Mesothelial cell of epicardium (in vitro differentiated cells): ENCODE results near the gene CLIC3. TPM values are rescaled to one million over a fixed set of nuclear protein-coding genes. Genes with fewer than 3 reads are reported as not detected.

ENCODE experiments used
- DNase-seq, 2 experiments: peaks; one replicate each; pipeline ENCODE4 v3.0.0; 2021; ENCODE audit warnings: low spot score in 2 of 2; ENCODE audit not compliant: unreplicated experiment in 2 of 2
- H3K27ac Mint-ChIP-seq: 2 replicates; pipeline ENCODE4 v1.8.0; 2021; ENCODE audit warnings: mixed read lengths
- H3K27me3 Mint-ChIP-seq: 2 replicates; pipeline ENCODE4 v1.8.0; 2021; ENCODE audit warnings: low read depth, mixed read lengths
- H3K36me3 Mint-ChIP-seq: 2 replicates; pipeline ENCODE4 v1.8.0; 2021; ENCODE audit warnings: mixed read lengths
- H3K4me1 Mint-ChIP-seq: 2 replicates; pipeline ENCODE4 v1.8.0; 2021; ENCODE audit warnings: mixed read lengths
- H3K4me3 Mint-ChIP-seq: 2 replicates; pipeline ENCODE4 v1.8.0; 2021; ENCODE audit warnings: mild to moderate bottlenecking, moderate library complexity, mixed read lengths
- H3K9me3 Mint-ChIP-seq: 2 replicates; pipeline ENCODE4 v1.8.0; 2021; ENCODE audit warnings: mixed read lengths
- CTCF ChIP-seq: fragments of 200-600 bp; sonication (generic); IDR thresholded peaks from one replicate; pipeline ENCODE4 v1.5.0; 2021; ENCODE audit warnings: antibody characterized with exemption; ENCODE audit not compliant: unreplicated experiment
- total RNA-seq: library from RNA; stranded (reverse); gene quantifications from 3 replicates; pipeline ENCODE4 v1.2.1, GENCODE V29; 2021

The CLIC3 gene
- total RNA-seq, 1 donor from 2014 or later: 2.9 TPM

GRCh38 chr9:136955202-136955942 lies 41.0 kb downstream of the CLIC3 start:
- no peak for TF ChIP-seq CTCF
- DNase-seq: no peak
- Mint-ChIP-seq H3K4me3 (no peak overlapping the region), H3K4me1 (peaks cover 2% of the 10 kb centered on the region), H3K36me3 (no peaks in the 10 kb centered on the region), H3K27ac (no peak overlapping the region), H3K27me3 (no peaks in the 10 kb centered on the region), H3K9me3 (peaks cover 8% of the 10 kb centered on the region)

GRCh38 chr9:136954270-136955083 lies 41.9 kb downstream of the CLIC3 start:
- peaks cover 2% of the 10 kb centered on the region for H3K4me1 Mint-ChIP-seq
- peaks cover 8% of the 10 kb centered on the region for H3K9me3 Mint-ChIP-seq
- no peak for TF ChIP-seq CTCF
- no peak for DNase-seq
- no peaks in the 10 kb centered on the region for H3K36me3 Mint-ChIP-seq
- H3K27me3 Mint-ChIP-seq: no peaks in the 10 kb centered on the region
- H3K27ac Mint-ChIP-seq: no peak overlapping the region
- no peak overlapping the region for H3K4me3 Mint-ChIP-seq

- Mint-ChIP-seq H3K27ac (no peak overlapping the region), H3K9me3 (peaks cover 8% of the 10 kb centered on the region), H3K4me1 (peaks cover 2% of the 10 kb centered on the region), H3K36me3 (no peaks in the 10 kb centered on the region), H3K27me3 (no peaks in the 10 kb centered on the region), H3K4me3 (no peak overlapping the region)
- DNase-seq: no peak
- TF ChIP-seq CTCF: no peak
These were observed 42.5 kb downstream of the CLIC3 start for GRCh38 chr9:136953771-136954269.

- no peaks in the 10 kb centered on the region for H3K27me3 Mint-ChIP-seq
- DNase-seq: no peak
- H3K4me1 Mint-ChIP-seq: peaks cover 4% of the 10 kb centered on the region
- H3K4me3 Mint-ChIP-seq: no peak overlapping the region
- no peaks in the 10 kb centered on the region for H3K36me3 Mint-ChIP-seq
- peaks cover 8% of the 10 kb centered on the region for H3K9me3 Mint-ChIP-seq
- TF ChIP-seq CTCF: no peak
- H3K27ac Mint-ChIP-seq: no peak overlapping the region
These were observed 43.2 kb downstream of the CLIC3 start for GRCh38 chr9:136952876-136953770.

- DNase-seq: no peak
- peaks cover 8% of the 10 kb centered on the region for H3K9me3 Mint-ChIP-seq
- no peaks in the 10 kb centered on the region for H3K27me3 Mint-ChIP-seq
- H3K27ac Mint-ChIP-seq: no peak overlapping the region
- no peak for TF ChIP-seq CTCF
- no peaks in the 10 kb centered on the region for H3K36me3 Mint-ChIP-seq
- peaks cover 5% of the 10 kb centered on the region for H3K4me1 Mint-ChIP-seq
- no peak overlapping the region for H3K4me3 Mint-ChIP-seq
These were observed 44.0 kb downstream of the CLIC3 start for GRCh38 chr9:136952321-136952850.
